Kidney tubule cell (primary cell): Measurements from ENCODE around the gene RBM44.
"Not testable (repeated sequence)": the region's sequence is repeated elsewhere in the genome, so short reads cannot be mapped to it uniquely, and the experiment has no call there.

ENCODE experiments used
- DNase-seq: peaks from one replicate; pipeline ENCODE4 v3.0.0-alpha.2; 2018; ENCODE audit warnings: low spot score

RBM44 gene

DNA sequence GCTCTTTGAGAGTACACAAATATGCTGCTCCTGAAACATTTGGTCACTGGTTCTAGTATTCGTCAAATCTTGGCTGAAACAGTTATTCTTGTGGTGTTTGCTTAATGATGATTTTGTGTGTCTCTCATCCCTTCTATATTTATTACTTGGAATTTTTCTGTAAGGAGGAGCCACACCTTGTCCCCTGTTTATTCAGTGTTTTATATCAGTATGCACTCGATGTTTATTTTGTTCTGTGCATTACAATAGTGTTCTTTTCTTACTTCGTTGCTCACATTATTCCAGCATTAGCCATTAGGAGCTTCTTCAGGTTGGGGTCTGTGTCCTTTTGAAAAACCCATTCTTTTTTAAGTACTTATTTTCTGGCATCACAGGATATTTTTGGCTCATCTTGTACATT is 55.7 kb downstream of the RBM44 start:
- no peak for DNase-seq

DNA sequence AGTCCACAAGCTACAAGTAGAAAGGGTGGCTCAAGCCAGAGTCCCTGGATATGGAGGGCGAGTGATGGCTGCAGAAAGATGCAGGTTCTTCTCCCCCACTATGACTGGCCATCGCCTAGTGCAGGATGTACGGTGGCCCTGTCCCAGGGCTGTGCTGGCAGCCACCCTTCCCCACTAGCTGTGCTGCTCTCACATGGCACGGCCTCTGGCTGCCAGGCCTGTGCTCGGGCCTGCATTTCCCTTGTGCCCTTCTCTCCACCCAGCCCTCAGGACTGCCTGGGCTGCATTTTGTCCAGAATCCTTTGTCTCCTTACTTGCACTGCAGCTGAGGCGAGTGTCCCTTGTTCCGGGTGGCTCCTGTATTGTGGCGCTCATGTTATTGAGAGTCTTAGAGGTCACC is 59.2 kb downstream of the RBM44 start:
- DNase-seq, result no peak

DNA sequence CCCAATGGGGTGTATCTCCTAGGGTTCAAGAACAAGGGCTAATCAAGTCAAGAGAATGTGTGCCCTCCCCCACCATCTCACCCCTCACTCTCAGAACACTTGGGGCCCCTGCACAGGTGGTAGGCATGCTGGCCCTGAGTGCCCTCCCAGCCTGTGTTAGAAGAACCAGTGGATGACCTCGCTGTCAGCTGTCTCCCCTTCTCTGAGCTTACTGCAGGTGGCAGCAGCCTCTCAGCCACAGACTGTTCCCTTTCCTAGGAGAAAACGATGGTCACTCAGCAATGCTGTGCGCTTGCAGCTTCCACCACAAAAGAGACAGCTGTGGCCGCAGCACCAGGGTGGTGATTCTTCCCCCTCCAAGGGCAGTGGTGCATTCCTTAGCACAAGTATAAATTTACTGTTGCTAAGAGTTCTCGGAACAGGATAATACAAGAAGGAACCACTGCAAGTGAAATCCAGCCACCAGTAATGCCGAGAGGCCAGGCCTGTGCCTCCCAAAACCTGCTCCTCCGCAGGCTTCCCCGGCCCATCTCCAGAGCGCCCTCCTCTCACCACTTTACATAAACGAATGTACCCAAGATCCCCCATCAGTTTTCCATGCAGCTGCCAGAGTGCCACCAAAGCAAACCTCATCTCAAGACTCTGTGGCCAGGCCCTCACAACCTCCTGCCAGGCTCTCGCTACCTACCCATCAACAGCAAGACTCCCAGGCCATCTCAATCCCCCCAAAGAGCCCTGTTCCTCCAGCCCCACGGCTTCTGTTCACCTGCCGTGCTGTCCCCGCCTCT is 59.9 kb downstream of the RBM44 start:
- peak; percentile 82 for DNase-seq

DNA sequence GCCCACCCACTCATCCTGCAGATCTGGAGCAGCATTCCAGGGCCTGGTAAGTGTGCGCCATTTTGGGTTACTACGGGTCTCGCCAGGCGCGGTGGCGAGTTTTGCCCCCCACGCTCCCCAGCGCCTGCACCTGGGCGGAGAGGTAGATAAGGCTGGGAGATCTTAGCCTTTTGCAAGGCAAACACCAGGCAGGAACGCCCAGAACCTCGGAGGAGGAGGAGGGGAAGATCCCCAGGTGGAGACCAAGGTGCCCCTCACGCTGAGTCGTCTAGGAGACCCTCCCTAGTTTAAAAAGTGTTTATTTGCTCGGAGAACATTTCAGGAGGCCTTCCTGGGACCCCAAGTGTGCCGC is 60.5 kb downstream of the RBM44 start:
- DNase-seq, result no peak

DNA sequence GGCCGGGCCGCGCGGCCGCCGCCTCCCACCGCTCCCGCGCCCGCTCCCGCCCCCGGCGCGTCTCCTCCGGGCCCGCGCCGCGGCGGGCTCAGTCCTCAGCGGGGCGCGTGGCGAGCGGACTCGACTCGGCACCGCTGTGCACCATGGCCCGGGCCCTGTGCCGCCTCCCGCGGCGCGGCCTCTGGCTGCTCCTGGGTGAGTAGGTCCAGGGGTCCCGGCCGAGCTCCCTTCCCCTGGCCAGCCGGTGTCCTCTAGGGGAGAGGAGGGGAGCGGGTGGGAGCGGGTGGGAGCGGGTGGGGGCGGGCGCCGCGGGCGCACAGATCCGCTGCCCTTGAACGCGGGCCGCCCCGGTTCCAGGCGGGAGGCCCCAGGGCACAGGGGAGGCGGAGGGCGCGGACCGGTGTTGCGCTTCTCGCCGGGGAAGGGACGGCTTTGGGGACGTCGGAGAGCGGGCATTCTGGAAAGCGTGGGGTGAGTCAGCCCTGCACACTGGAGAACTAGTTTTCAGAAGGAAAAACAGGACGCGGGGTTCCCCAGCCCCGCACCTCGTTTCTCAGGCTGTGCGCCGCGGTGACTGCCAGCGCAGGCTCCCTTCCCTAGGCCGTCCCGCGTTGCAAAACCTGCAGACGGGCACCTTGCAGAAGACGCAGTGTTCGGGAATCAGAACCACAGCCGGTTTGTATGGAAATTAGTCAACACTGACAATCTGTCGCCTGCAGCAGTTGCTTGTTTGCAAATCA is 61.1 kb downstream of the RBM44 start, which contains the start of gene RAMP1:
Gene RAMP1 (plus strand): TSS at position 91 of the 740 bp plus-strand sequence. CDS start 53 bp downstream, at position 144.
- DNase-seq, result peak; percentile 10

DNA sequence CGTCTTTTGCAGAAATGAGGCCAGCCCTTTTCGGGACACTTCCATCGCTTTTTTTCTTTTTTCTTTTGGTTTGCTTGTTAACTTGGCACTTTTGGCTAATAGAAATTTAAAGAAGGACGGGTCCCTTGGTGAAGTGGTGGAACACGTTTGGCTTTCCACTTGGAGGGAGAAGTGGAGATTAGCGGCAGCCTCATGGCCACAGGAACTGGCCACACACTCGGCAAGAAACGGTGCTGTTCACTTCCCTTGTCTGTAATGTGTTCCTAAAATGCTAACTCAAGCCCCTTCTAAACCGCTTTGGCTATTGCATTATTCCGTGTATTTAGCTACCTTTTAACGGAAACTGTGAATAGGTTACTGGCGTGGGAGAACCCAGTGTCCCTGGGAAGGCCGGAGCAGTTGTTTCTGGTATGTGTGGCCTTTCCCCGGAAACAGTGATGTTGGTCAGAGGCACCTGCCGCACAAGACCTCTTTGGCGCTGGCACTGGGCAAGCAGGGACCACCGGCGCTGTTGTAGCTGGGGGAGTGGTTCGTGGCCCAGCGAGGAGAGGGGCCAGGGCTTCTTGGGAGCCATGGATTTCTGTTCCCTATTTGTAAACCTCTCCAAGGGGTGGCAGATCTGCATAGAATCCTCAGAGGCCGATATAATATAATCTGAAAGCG is 61.8 kb downstream of the RBM44 start:
- no peak for DNase-seq

DNA sequence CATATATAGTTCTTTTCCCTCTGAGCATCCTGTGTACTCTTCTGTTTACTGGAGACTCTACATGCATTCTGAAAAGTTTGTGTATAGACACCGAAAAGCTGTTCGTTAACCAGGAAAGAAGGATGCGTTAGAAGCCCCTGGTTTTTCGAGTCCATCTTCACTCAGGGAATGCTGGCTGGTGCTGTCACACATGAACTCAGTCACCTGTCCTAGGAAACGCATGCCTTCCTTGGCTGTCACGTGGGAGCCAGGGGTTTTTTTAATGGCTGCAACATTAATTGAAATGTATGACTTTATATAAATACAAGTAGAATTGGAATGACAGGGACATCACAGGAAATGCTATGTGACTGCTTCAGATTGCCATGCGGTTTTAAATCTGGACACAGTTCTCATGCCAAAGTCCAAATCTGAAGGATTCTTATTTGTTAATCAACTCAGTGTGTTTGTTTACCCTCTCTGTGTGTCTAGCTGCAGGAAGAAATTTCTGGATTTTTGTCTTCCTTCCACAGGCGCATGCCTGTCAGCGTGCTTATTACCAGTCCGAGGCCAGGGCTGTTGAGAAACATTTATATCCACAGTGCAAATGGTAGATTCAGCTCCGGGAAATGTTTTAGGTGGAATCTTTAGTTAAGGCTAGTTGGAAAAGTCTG is 63.4 kb downstream of the RBM44 start:
- DNase-seq, result no peak

DNA sequence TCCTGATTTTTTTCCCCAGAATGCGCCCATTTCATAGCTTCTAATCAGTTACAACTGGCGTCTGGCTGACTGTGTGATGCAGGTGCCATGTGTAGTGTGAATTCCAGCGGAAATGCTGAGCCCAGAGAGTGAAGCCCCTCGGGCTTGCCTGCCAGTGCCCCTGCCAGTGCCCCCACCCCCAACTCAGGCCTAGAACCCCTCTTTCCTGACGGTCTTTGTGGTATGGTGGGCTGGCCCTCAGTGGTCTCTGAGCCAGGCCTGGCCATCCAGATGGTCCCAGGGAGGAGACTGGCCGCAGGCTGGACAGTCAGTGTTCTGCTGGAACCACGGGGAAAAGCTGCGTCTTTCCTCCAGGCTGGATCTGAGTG is 63.9 kb downstream of the RBM44 start:
- no peak for DNase-seq

DNA sequence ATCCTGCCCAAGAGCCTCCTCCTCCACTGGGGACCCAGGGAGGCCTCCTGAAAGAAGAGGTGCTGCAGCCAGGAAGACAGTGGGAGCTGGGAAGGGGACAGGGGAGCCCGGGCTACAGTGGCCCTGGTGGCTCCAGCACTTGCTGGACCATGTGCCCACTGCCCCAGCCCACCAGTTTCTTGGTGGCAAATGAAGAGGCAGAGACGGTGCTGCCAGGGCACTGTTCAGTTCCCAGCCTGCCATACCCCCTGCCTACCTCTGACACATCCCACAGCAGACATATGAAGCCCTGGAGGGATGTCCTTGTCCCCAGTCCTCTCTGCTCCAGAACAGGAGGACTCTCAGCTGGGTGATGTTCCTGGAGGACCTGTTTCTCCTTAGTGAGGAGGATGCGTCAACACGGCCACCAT is 64.5 kb downstream of the RBM44 start:
- DNase-seq, result no peak

DNA sequence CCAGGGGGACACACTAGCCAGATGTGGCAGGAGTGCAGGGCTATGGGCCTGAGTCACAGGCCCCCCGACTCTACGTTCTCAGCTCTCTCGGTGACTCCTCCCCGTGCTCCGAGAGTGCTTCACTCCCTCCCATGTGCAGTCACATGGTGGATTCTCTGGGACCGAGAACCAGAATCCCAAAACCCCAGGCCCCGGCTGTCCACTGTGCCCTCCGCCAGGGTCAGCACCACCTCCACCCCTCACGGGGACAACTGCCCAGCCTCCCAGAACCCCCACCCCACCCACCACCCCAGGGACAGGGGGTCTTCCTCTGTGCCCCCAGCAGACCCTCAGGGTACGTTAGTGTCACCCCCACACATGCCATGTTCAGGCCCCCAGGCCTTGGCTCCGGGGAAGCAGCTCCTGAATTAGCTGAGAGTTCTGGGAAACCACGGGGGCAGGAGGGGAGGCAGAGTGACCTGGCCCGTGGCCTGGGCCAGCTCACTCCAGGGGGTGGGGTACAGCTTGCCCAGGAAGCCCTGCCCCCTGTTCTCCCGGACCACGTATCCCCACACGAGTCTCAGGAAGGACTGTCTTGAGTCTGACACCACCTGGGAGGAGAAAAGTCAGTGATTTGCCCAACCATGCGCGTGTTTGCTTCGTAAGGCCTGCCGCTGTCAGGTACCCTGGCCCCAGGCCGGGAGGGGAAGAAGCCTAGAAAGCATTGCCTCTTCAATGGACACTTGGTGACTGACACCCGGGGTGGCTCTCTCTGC is 65.3 kb downstream of the RBM44 start:
- DNase-seq, result peak; percentile 29

DNA sequence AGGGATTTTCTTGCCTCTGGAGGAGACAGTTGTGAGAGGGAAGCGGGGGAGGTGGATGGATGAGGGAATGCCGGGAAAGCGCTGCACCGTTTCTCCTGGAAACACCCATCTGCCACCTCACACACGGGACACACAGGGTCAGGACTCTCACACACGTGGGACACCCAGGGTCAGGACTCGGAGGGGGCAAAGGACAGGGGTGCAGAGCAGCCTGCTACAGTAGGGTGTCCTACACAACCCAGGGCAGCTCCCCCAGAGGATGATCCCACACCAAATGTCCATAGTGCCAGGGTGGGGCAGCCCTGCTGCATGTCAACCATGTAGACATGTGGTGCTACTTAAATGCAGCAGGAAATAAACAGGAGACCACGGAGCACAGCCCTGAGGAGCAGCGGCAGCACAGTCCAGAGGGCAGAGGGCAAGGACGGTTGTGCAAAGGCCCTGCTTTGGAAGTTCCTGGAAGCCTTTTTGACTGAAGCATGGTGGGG is 65.9 kb downstream of the RBM44 start:
- DNase-seq, result no peak

DNA sequence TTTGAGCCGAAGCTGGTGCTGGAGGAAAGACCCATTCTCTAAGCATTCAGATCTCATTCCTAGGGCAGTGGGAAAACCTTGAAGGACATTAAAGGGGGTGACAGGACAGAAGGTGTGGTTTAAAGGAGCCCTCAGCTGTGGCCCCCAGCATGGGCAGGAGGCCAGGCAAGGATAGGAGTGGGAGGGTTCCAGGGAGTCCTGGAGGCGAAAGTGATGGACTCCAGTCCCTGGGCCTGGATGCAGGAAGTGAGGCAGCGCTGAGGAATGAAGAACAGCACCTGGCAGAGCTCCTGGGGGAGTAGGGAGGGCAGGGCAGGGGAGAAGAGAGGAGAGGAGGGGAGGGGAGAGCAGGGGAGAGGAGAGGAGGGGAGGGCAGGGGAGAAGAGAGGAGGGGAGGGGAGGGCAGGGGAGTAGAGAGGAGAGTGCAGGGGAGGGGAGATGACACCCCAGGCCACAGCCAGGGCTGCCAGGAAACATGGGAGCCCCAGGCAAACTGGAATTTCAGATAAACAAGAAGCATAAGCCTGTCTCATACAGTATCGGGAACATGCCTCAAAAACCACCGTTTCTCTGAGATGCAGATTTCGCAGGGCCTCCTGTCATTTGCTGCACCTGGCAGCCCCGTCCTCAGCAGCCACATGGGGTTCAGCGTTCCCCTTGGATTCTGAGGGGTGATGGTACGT is 66.5 kb downstream of the RBM44 start:
- DNase-seq, result peak; percentile 85

DNA sequence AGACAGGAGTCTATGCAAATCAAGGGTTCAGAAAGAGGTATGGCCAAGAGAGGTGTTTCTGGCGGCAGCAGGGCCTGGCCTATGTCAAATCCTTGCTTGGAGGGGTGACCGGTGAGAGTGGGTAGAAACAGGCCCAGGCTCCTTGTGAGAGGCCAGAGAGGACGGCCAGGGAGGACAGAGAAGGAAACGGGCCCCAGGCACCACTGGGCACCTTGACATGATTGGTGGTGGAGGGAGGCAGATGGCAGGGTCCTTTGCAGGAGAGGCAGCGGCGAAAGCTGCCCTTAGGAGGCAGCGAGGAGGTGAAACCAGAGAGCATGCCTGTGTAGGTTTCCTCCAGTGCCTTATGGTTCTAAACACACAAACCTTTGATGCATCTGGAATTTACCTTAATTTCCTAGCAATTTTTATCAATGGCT is 67.1 kb downstream of the RBM44 start:
- DNase-seq, result no peak

DNA sequence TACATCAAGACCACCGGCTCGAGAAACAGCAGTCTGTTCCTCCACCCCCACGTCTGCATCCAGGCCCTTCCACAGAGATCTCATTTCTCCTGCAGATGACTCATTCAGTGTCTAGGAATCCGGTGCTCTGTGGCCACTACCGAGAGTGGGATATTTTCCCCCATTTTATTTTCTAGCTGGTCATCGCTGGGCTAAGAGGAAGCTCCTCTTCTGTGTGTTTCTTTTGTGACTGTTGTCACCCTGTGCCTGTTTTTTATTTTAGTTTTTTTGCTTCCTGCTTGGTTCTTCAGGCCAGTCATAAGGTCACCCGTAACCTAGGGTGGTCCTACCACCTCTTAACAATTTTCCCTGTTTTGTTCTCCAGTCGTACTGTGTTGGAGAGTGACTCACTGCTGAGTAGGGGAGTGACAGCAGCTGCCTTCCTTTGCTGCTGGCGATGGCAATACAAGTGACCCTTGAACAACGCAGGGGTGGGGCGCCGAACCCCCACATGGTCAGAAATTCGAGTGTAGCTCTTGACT is 67.6 kb downstream of the RBM44 start:
- peak; percentile 60 for DNase-seq

DNA sequence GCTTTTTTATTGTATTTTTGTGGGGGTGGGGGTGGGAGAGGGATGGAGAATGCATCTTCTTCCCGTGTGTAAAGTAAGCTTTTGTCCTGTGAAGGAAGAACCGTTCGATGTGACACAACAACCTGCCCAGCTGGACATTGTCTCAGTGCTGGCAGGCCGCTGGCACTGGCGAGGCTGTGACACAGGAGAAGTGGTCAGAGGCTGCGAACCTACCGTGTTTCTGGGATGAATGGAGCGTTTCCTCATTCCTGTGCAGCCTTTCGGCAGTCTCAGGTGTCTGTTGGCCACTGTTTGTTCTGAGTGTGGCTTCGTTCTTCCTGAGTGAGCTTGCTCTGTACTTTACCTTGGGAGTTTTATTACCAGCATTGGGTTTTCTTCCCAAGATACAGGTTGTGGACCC is 68.9 kb downstream of the RBM44 start:
- DNase-seq, result peak; percentile 83

DNA sequence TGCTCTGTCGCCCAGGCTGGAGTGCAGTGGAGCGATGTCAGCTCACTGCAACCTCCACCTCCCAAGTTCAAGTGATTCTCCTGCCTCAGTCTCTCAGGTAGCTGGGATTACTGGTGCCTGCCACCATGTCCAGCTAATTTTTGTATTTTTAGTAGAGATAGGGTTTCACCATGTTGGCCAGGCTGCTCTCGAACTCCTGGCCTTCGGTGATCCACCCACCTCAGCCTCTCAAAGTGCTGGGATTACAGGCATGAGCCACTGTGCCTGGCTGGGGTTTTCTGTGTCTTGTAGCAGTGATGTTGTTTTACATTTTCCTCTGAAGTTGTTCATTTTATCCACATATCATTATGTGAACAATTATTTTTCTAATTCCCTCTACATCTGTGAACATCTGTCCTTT is 69.5 kb downstream of the RBM44 start:
- not testable (repeated sequence) for DNase-seq

DNA sequence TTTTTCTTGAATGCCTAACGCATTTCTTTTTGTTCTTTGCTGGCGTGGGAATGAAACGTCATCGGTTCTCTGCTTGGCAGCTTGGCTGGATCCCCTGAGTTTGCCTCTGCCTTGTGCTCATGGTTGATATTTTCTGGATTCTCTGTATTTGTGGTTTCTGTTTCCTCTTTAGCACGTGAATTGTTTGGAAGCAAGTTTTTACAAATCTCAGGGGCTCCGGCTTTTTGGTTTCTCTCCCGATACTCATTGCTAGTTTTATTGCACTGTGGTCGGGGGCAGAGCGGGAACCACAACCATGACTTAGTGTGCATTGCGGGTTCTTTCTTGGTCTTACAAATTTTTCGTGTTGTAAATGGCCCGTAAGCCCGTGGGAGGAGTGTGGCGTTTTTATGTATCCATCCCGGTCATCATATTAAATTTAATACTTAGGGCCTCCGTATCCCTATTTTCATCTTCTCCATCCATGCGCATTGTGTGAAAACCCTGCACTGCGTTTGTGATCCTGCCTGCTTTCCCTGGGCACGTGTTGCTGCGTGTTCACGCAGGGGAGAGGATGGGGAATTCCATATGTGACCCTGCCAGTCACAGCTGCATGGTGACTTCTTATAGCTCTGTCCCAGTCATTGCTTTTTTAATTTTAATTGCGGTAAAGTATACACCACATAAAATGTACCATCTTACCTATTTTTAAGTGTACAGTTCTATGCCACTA is 70.2 kb downstream of the RBM44 start:
- no peak for DNase-seq

DNA sequence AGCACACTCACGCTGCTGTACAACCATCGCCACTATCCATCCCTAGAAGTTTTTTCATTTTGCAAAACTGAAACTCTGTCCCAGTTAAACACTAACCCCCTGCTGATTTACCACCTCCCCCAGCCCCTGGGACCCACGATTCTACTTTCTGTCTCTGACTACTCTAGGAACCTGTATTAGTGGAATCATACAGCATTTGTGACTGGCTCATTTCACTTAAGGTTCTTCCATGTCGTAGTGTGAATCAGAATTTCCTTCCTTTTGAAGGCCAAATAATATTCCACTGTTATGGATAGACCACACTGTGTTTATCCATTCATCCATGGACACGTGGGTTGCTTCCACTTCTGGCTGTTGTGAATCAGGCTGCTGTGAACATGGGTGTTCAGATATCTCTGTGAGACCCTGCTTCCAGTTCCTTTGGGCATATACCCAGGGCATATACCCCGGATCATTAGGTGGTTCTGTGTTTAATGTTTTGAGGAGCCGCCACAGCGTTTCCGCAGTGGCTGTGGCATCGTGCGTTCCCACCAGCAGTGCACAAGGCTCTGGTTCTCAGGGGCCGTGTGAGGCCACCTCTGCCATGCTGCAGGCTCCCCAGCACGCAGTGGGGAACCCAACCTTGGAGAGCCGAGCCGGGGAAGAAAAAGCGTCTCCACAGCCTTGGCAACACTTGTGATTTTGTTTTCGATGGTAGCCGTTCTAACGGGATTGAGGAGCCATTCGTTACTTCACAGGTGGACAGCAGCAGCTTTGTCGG is 70.9 kb downstream of the RBM44 start:
- DNase-seq, result no peak

DNA sequence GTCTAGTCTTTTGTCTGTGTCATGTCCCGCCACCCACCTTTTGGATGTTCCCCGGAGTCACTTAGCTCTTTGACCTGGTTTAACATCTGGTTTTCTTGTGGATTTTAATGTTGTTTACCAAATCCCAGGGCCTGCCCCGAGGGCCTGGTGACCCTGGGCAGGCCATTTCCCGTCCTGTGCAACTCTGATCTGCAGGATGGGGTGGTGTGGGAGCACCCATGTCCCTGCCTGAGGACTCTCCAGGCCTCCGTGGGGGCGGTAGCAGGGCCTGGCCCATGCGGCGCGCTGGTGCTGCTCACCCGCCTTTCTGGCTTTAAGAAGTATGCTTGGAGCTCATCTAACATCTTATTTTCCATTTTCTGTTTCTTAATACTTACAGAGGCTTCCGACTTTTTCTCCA is 71.5 kb downstream of the RBM44 start:
- DNase-seq, result no peak
